Osteoblast (primary cell): Measurements from ENCODE around the gene SNRNP27. TPM values are rescaled to one million over a fixed set of nuclear protein-coding genes. Genes with fewer than 3 reads are reported as not detected.

ENCODE experiments used
- DNase-seq: peaks from one replicate; pipeline ENCODE4 v3.0.0; 2011; ENCODE audit warnings: low spot score, mixed read lengths; ENCODE audit not compliant: insufficient read length; ENCODE audit errors: missing footprints
- H2AFZ ChIP-seq: 2 replicates; pipeline ENCODE4 v1.6.0; 2011; ENCODE audit warnings: mild to moderate bottlenecking, low read length
- H3K27ac ChIP-seq: 2 replicates; pipeline ENCODE4 v1.5.1; 2011; ENCODE audit warnings: mild to moderate bottlenecking, low read depth, low read length, moderate library complexity
- H3K27me3 ChIP-seq: 2 replicates; pipeline ENCODE4 v1.6.0; 2012; ENCODE audit warnings: mild to moderate bottlenecking, control low read depth, inconsistent platforms, low read length, moderate library complexity; ENCODE audit not compliant: insufficient read depth
- H3K36me3 ChIP-seq: 2 replicates; pipeline ENCODE4 v1.5.1; 2011; ENCODE audit warnings: mild to moderate bottlenecking, low read length, control low read depth, moderate library complexity; ENCODE audit not compliant: insufficient read depth
- H3K4me1 ChIP-seq: 2 replicates; pipeline ENCODE4 v1.5.1; 2011; ENCODE audit warnings: mild to moderate bottlenecking, low read length, control low read depth, moderate library complexity; ENCODE audit not compliant: insufficient read depth
- H3K4me2 ChIP-seq: 2 replicates; pipeline ENCODE4 v1.6.0; 2011; ENCODE audit warnings: mild to moderate bottlenecking, low read length; ENCODE audit not compliant: insufficient read depth
- H3K4me3 ChIP-seq: fragments of 200-600 bp; sonication (generic); 3 replicates; pipeline ENCODE4 v1.5.1; 2012; ENCODE audit warnings: mild to moderate bottlenecking, low read length, inconsistent platforms; ENCODE audit not compliant: insufficient read depth
- H3K79me2 ChIP-seq: 2 replicates; pipeline ENCODE4 v1.6.0; 2012; ENCODE audit warnings: mild to moderate bottlenecking, low read length, control low read depth, inconsistent platforms; ENCODE audit not compliant: insufficient read depth
- H3K9me3 ChIP-seq: 2 replicates; pipeline ENCODE4 v1.5.1; 2011; ENCODE audit warnings: low read depth, low read length, control low read depth
- H4K20me1 ChIP-seq: 2 replicates; pipeline ENCODE4 v1.6.0; 2012; ENCODE audit warnings: mild to moderate bottlenecking, low read length, control low read depth; ENCODE audit not compliant: insufficient read depth
- total RNA-seq: library from RNA; depleted of rRNA; stranded (reverse); fragments of >200 nt; gene quantifications from 2 replicates; pipeline ENCODE4 v1.2.3, GENCODE V29; 2012
- TF ChIP-seq, protein P1 (sequence below): IDR thresholded peaks from 2 replicates; pipeline ENCODE4 v1.5.1; 2011; ENCODE audit warnings: mild to moderate bottlenecking, low read depth, low read length, moderate library complexity; ENCODE audit errors: extremely low read depth

Gene SNRNP27
- total RNA-seq, 1 donor, result 35.1 TPM

- Histone ChIP-seq H4K20me1 (no peaks in the 10 kb centered on the region), H3K36me3 (peaks cover 39% of the 10 kb centered on the region), H3K79me2 (no peaks in the 10 kb centered on the region), H3K9me3 (no peaks in the 10 kb centered on the region), H3K4me1 (no peaks in the 10 kb centered on the region), H3K27ac (no peak overlapping the region), H3K27me3 (no peaks in the 10 kb centered on the region), H3K4me3 (no peak overlapping the region), H3K4me2 (no peak overlapping the region), H2AFZ (no peak overlapping the region)
- no peak for DNase-seq
- TF ChIP-seq, protein P1, sequence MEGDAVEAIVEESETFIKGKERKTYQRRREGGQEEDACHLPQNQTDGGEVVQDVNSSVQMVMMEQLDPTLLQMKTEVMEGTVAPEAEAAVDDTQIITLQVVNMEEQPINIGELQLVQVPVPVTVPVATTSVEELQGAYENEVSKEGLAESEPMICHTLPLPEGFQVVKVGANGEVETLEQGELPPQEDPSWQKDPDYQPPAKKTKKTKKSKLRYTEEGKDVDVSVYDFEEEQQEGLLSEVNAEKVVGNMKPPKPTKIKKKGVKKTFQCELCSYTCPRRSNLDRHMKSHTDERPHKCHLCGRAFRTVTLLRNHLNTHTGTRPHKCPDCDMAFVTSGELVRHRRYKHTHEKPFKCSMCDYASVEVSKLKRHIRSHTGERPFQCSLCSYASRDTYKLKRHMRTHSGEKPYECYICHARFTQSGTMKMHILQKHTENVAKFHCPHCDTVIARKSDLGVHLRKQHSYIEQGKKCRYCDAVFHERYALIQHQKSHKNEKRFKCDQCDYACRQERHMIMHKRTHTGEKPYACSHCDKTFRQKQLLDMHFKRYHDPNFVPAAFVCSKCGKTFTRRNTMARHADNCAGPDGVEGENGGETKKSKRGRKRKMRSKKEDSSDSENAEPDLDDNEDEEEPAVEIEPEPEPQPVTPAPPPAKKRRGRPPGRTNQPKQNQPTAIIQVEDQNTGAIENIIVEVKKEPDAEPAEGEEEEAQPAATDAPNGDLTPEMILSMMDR, result no peak
Measured at GRCh38 chr2:69846182-69847067, 47.3 kb upstream of the SNRNP27 start.

GRCh38 chr2:69847068-69847828 is 46.5 kb upstream of the SNRNP27 start:
- H3K27me3 ChIP-seq, result no peaks in the 10 kb centered on the region
- TF ChIP-seq, protein P1, result no peak
- no peak overlapping the region for H2AFZ ChIP-seq

DNA sequence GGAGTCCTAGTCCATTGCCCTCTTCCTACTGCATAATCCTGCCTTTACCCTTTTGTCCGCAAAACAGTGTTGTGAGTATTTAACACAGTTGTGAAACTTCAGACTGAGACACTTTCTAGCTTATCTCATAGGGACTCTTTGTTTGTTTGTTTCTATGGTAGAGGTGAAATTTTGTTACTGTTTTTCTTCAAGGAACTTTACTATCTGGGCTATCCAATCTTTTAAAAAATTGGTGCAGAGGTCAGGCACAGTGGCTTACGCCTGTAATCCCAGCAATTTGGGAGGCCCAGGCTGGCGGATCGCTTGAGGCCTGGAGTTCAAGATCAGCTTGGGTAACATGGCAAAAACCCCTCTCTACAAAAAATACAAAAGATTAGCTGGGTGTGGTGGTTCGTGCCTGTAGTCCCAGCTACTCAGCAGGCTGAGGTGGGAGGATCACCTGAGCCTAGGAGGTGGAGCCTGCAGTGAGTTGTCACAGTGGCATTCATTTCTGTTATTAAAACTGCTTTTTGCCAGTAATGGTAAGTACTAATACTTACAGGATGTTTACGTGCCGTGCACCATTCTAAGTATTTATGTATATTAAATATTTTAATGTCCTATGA is 45.5 kb upstream of the SNRNP27 start:
- H3K27me3 ChIP-seq, result no peaks in the 10 kb centered on the region

More at GRCh38 chr2:69847068-69847828, 46.5 kb upstream of the SNRNP27 start:
- H3K4me2 ChIP-seq, result no peak overlapping the region
- H3K27ac ChIP-seq, result no peak overlapping the region
- no peaks in the 10 kb centered on the region for H3K4me1 ChIP-seq
- no peaks in the 10 kb centered on the region for H3K9me3 ChIP-seq
- H3K79me2 ChIP-seq, result no peaks in the 10 kb centered on the region
- no peaks in the 10 kb centered on the region for H4K20me1 ChIP-seq
- DNase-seq, result no peak
- no peak overlapping the region for H3K4me3 ChIP-seq
- peaks cover 39% of the 10 kb centered on the region for H3K36me3 ChIP-seq

More for the DNA sequence above, 45.5 kb upstream of the SNRNP27 start:
- no peak overlapping the region for H3K4me2 ChIP-seq
- no peaks in the 10 kb centered on the region for H3K79me2 ChIP-seq
- no peak overlapping the region for H3K4me3 ChIP-seq
- no peak overlapping the region for H2AFZ ChIP-seq
- no peaks in the 10 kb centered on the region for H3K4me1 ChIP-seq
- DNase-seq, result no peak
- H3K27ac ChIP-seq, result no peak overlapping the region
- TF ChIP-seq, protein P1, result no peak
- no peaks in the 10 kb centered on the region for H3K9me3 ChIP-seq
- peaks cover 37% of the 10 kb centered on the region for H3K36me3 ChIP-seq
- no peaks in the 10 kb centered on the region for H4K20me1 ChIP-seq
